Mesenchymal stem cell (in vitro differentiated cells and primary cell): ENCODE data around the gene EFCC1.

ENCODE experiments used
- DNase-seq: peaks from one replicate; pipeline ENCODE4 v3.0.0-alpha.2; 2013
- H2AFZ ChIP-seq: one replicate; pipeline ENCODE4 v1.6.1; 2013; ENCODE audit warnings: low read depth, mild to moderate bottlenecking, control low read depth, inconsistent platforms, low read length, moderate library complexity
- H2AK5ac ChIP-seq: 2 replicates; pipeline ENCODE4 v1.6.1; 2013; ENCODE audit warnings: low read length, moderate library complexity, mild to moderate bottlenecking, inconsistent platforms; ENCODE audit not compliant: severe bottlenecking
- H2BK120ac ChIP-seq: one replicate; pipeline ENCODE4 v1.6.1; 2013; ENCODE audit warnings: low read depth, mild to moderate bottlenecking, inconsistent platforms, low read length, moderate library complexity
- H2BK12ac ChIP-seq, 2 experiments: one replicate each; pipeline ENCODE4 v1.6.1; 2013; ENCODE audit warnings: inconsistent platforms in 2 of 2, low read length in 2 of 2, mild to moderate bottlenecking in 2 of 2, moderate library complexity in 2 of 2, control low read depth in 1 of 2
- H2BK15ac ChIP-seq: one replicate; pipeline ENCODE4 v1.6.1; 2013; ENCODE audit warnings: mild to moderate bottlenecking, low read depth, inconsistent platforms; ENCODE audit not compliant: poor library complexity, severe bottlenecking
- H2BK5ac ChIP-seq: 2 replicates; pipeline ENCODE4 v1.6.1; 2013; ENCODE audit warnings: low read depth, mild to moderate bottlenecking, low read length, control low read depth, inconsistent platforms; ENCODE audit not compliant: poor library complexity, severe bottlenecking
- H3K14ac ChIP-seq, 2 experiments: one replicate each; pipeline ENCODE4 v1.6.1; 2013; ENCODE audit warnings: inconsistent platforms in 2 of 2, low read length in 2 of 2, control low read depth in 1 of 2, mild to moderate bottlenecking in 1 of 2, moderate library complexity in 1 of 2
- H3K18ac ChIP-seq, 2 experiments: one replicate each; pipeline ENCODE4 v1.6.1; 2013; ENCODE audit warnings: inconsistent platforms in 2 of 2, low read length in 2 of 2, control low read depth in 1 of 2, low read depth in 1 of 2, mild to moderate bottlenecking in 1 of 2
- H3K23ac ChIP-seq, 2 experiments: one replicate each; pipeline ENCODE4 v1.6.1; 2013; ENCODE audit warnings: inconsistent platforms in 2 of 2, low read length in 2 of 2, mild to moderate bottlenecking in 2 of 2, moderate library complexity in 2 of 2, control low read depth in 1 of 2
- H3K27ac ChIP-seq: 2 replicates; pipeline ENCODE4 v1.5.1; 2013; ENCODE audit warnings: mild to moderate bottlenecking, moderate library complexity, low read length, control low read depth, inconsistent platforms; ENCODE audit not compliant: poor library complexity, severe bottlenecking
- H3K27me3 ChIP-seq, 2 experiments: 2 replicates each; pipeline versions ENCODE4 v1.6.1 to v1.7.0; 2013; ENCODE audit warnings: low read length in 2 of 2, mild to moderate bottlenecking in 2 of 2, moderate library complexity in 2 of 2, control low read depth in 1 of 2, inconsistent platforms in 1 of 2; ENCODE audit not compliant: control insufficient read depth in 1 of 2, insufficient read depth in 1 of 2
- H3K36me3 ChIP-seq, 2 experiments: 2 replicates each; pipeline versions ENCODE4 v1.6.1 to v1.7.0; 2013; ENCODE audit warnings: low read length in 2 of 2, control low read depth in 1 of 2, inconsistent platforms in 1 of 2, low read depth in 1 of 2, mild to moderate bottlenecking in 1 of 2; ENCODE audit not compliant: insufficient read depth in 2 of 2, control insufficient read depth in 1 of 2
- H3K4ac ChIP-seq, 2 experiments: one replicate each; pipeline ENCODE4 v1.6.1; 2013; ENCODE audit warnings: inconsistent platforms in 2 of 2, low read length in 2 of 2, mild to moderate bottlenecking in 2 of 2, moderate library complexity in 2 of 2, control low read depth in 1 of 2, low read depth in 1 of 2
- H3K4me1 ChIP-seq: 2 replicates; pipeline ENCODE4 v1.6.1; 2013; ENCODE audit warnings: low read depth, low read length, control low read depth; ENCODE audit not compliant: control insufficient read depth, insufficient read depth
- H3K4me2 ChIP-seq: 2 replicates; pipeline ENCODE4 v1.6.1; 2013; ENCODE audit warnings: low read length, mild to moderate bottlenecking, inconsistent platforms; ENCODE audit not compliant: poor library complexity, severe bottlenecking
- H3K4me3 ChIP-seq, 2 experiments: 2 replicates each; pipeline versions ENCODE4 v1.5.1 to v1.7.0; 2013; ENCODE audit warnings: low read length in 2 of 2, mild to moderate bottlenecking in 2 of 2, control low read depth in 1 of 2, low read depth in 1 of 2; ENCODE audit not compliant: insufficient read depth in 1 of 2
- H3K79me1 ChIP-seq: replicated peaks from 2 replicates; pipeline ENCODE4 v1.6.1; 2013; ENCODE audit warnings: mild to moderate bottlenecking, control low read depth, low read length, inconsistent platforms; ENCODE audit not compliant: poor library complexity, severe bottlenecking
- H3K9ac ChIP-seq: 2 replicates; pipeline ENCODE4 v1.7.0; 2013; ENCODE audit warnings: mild to moderate bottlenecking, low read length, moderate library complexity
- H3K9me3 ChIP-seq: 2 replicates; pipeline ENCODE4 v1.7.0; 2013; ENCODE audit warnings: mild to moderate bottlenecking, low read length; ENCODE audit not compliant: control insufficient read depth
- H4K8ac ChIP-seq: one replicate; pipeline ENCODE4 v1.6.1; 2013; ENCODE audit warnings: inconsistent platforms, mild to moderate bottlenecking, low read length, moderate library complexity
- H4K91ac ChIP-seq: one replicate; pipeline ENCODE4 v1.6.1; 2013; ENCODE audit warnings: mild to moderate bottlenecking, low read length, inconsistent platforms
- WGBS: methylation state at CpG from one replicate; pipeline ENCODE4 v1.1.7; 2013; ENCODE audit warnings: mixed read lengths; 5-methylcytosine and 5-hydroxymethylcytosine counted together

EFCC1 gene

GRCh38 chr3:129023008-129023358, 21.9 kb downstream of the EFCC1 start:
- Histone ChIP-seq H3K27ac (no peak overlapping the region), H3K18ac (no peak overlapping the region), H3K23ac (no peak overlapping the region), H2AK5ac (no peak overlapping the region), H4K91ac (no peak overlapping the region), H3K79me1 (no peaks in the 10 kb centered on the region), H3K4me2 (no peak overlapping the region), H2BK5ac (no peak overlapping the region), H3K4me3 (no peak overlapping the region), H3K4ac (no peak overlapping the region), H4K8ac (no peak overlapping the region), H2AFZ (no peak overlapping the region), H2BK12ac (no peak overlapping the region), H3K14ac (no peak overlapping the region), H3K9me3 (no peaks in the 10 kb centered on the region), H3K36me3 (no peaks in the 10 kb centered on the region), H2BK120ac (no peak overlapping the region), H3K4me1 (peaks cover 13% of the 10 kb centered on the region), H3K9ac (no peak overlapping the region), H3K27me3 (peaks cover 35 to 56% of the 10 kb centered on the region in 2 experiments), H2BK15ac (no peak overlapping the region)
- no peak for DNase-seq
- whole genome bisulfite sequencing = 86% methylated on average over 1 of the region's 1 CpG

DNA sequence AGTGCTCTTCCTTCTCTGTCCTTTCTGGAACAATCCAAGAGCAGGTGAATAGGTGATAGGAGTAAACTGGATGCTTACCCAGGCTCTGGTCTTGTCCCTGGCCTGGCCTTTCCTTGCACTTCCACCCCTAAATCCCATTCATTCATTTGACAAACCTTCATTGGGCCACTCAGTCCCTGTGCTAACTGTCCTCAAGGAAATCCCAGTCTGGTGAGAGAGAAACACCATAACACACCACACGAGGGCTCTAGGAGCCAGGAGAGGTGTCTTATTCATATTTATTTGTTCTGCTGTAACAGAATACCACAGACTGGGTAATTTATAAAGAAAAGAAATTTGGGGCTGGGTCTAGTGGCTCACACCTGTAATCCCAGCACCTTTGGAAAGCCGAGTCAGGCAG, 22.8 kb downstream of the EFCC1 start:
- no peak overlapping the region for H2BK5ac ChIP-seq
- no peak overlapping the region for H2BK12ac ChIP-seq
- H2BK120ac ChIP-seq = no peak overlapping the region
- H3K36me3 ChIP-seq = no peaks in the 10 kb centered on the region
- H3K18ac ChIP-seq = no peak overlapping the region
- H2BK15ac ChIP-seq = no peak overlapping the region
- no peaks in the 10 kb centered on the region for H3K79me1 ChIP-seq
- H3K14ac ChIP-seq = no peak overlapping the region
- H3K27me3 ChIP-seq = peaks cover 28 to 50% of the 10 kb centered on the region in 2 experiments
- no peak overlapping the region for H3K4me2 ChIP-seq
- no peak overlapping the region for H2AFZ ChIP-seq
- H4K91ac ChIP-seq = no peak overlapping the region
- H4K8ac ChIP-seq = no peak overlapping the region
- H3K9ac ChIP-seq = no peak overlapping the region
- H3K4me1 ChIP-seq = peaks cover 13% of the 10 kb centered on the region
- H3K9me3 ChIP-seq = no peaks in the 10 kb centered on the region
- peak overlapping the region in 1 of 2 experiments; percentile 88 for H3K23ac ChIP-seq
- DNase-seq = no peak
- no peak overlapping the region for H2AK5ac ChIP-seq
- no peak overlapping the region for H3K4ac ChIP-seq
- 100% methylated on average over 1 of the region's 2 CpGs for WGBS
- H3K4me3 ChIP-seq = no peak overlapping the region
- H3K27ac ChIP-seq = no peak overlapping the region

- Histone ChIP-seq H3K36me3 (no peaks in the 10 kb centered on the region), H2BK12ac (peak overlapping the region; percentile 14 to 76), H3K4me2 (no peak overlapping the region), H4K91ac (no peak overlapping the region), H2BK15ac (no peak overlapping the region), H2BK5ac (no peak overlapping the region), H4K8ac (peak overlapping the region; percentile 52), H3K9me3 (peaks cover under 1% of the 10 kb centered on the region), H3K27ac (no peak overlapping the region), H3K27me3 (peaks cover 22 to 47% of the 10 kb centered on the region in 2 experiments), H3K4me3 (no peak overlapping the region), H2BK120ac (no peak overlapping the region), H2AK5ac (no peak overlapping the region), H3K4ac (peak overlapping the region in 1 of 2 experiments; percentile 20), H3K9ac (no peak overlapping the region), H3K79me1 (no peaks in the 10 kb centered on the region), H2AFZ (no peak overlapping the region), H3K4me1 (peaks cover 13% of the 10 kb centered on the region), H3K23ac (no peak overlapping the region), H3K18ac (peak overlapping the region in 1 of 2 experiments; percentile 13), H3K14ac (no peak overlapping the region)
- 94% methylated on average over 15 of the region's 15 CpGs for WGBS
- no peak for DNase-seq
Measured at GRCh38 chr3:129025108-129025507, 24.0 kb downstream of the EFCC1 start.

DNA sequence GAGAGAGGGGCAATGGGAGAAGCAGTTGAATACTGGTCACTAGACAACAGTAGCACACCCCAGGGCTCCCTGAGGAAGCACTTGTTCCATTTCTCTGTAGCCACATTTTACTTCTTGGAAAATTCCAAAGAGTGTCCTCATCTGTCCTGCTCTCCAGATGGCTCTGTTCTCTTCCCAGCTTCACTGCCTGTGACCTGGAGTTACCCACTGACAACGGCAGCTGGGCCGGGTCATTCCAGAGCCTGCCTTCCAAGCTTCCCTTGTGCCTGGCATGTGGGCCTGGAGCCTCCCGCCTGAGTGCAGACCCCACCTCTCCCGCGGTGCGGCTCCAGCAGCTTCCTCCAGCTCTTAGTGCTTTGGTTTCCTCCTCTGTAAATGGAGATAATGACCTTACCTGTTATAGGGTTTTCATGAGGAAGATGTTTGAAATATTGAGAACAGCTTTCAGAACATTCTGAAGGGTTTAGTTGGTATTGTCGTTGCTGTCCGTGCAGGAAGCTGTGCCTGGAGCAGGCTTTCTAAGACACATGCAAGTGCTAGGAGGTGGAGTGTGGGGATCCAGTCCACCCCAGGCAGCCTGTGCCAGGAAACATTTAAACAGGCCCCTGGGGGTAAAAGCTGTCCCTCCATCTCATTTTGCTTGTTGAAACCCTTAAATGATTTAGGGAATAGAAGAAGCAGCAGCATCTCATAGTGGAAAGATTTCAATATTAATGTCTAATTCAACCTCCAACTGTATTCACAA, 24.8 kb downstream of the EFCC1 start:
- Histone ChIP-seq H3K9me3 (peaks cover 6% of the 10 kb centered on the region), H3K4me3 (no peak overlapping the region), H4K8ac (no peak overlapping the region), H4K91ac (no peak overlapping the region), H2AK5ac (no peak overlapping the region), H3K79me1 (no peaks in the 10 kb centered on the region), H3K27me3 (peaks cover 26 to 43% of the 10 kb centered on the region in 2 experiments), H3K18ac (peak overlapping the region in 1 of 2 experiments; percentile 70), H3K36me3 (no peaks in the 10 kb centered on the region), H3K4me2 (no peak overlapping the region), H2BK12ac (no peak overlapping the region), H2BK15ac (no peak overlapping the region), H3K14ac (no peak overlapping the region), H2BK5ac (no peak overlapping the region), H3K4ac (peak overlapping the region; percentile 18 to 20), H3K23ac (no peak overlapping the region), H2AFZ (no peak overlapping the region), H3K9ac (no peak overlapping the region), H3K4me1 (peaks cover 10% of the 10 kb centered on the region), H3K27ac (no peak overlapping the region), H2BK120ac (no peak overlapping the region)
- DNase-seq = peak; percentile 81
- 72% methylated on average over 8 of the region's 8 CpGs for WGBS
